OCI-M1 (cell line): ENCODE data around the gene C9orf152.

Experiments
- DNase-seq: peaks from one replicate; lab custom pipeline; 2025; lab: John Stamatoyannopoulos, UW

Gene C9orf152

DNA sequence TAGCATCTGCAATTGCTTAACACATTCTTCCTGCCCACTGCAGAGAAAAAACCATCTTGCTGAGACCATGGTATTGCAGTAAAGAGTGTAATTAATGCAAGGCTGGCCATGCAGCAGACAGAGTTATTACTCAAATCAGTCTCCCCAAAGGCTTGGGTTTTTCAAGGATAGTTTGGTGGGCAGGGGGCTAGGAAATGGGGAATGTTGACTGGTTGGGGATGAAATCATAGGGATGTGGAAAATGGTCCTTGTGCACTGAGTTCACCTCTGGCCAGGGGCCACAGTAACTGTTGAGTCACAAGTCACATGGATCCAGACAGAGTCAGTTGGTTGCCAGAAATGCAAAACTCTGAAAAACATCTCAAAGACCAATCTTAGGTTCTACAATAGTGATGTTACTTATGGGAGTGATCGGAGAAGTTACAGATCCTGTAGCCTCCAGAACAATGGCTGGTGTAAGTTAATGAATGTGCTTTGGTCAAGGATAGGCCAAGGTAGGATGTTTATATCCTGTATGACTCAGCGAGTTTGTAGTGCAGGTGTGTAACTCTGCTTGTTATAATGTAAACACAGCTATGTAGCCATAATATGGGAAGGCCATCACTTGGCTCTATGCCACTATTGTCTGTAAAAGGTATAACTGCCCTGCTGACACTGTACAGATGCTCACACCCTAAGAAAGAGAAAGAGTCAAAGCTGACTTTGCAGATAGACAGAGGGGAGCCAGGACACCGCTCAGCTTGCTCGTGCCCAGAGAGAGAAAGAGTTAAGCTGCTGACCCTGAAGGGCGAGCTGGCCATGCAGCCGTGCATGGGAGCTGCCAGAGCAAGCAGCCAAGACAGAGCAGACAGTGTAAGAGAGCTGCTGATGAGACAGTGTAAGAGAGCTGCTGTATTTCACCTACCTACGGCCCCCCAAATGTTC, 27.2 kb downstream of the C9orf152 start:
- no peak for DNase-seq

- DNase-seq, result peak; percentile 27
Observed at GRCh38 chr9:110179734-110180133, 28.2 kb downstream of the C9orf152 start.

DNA sequence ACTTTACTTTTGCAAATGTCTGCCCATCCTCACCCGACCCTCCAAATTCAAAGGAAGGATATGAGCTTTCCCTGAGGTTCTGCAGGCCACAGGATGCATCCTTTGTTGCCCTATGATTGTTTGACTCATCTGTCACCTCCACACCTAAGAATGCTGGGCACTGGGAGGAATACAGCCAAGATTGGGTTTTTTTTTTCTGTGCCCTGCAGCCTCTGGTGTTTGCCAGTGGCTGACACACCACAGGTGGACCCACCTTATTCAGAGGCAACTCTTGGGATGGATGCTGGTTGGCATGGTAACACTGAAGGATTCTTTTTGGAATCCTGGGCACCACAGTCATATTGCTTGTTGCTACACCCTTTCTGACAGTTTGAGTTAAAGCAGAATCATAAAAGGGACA, 29.7 kb downstream of the C9orf152 start:
- no peak for DNase-seq

DNA sequence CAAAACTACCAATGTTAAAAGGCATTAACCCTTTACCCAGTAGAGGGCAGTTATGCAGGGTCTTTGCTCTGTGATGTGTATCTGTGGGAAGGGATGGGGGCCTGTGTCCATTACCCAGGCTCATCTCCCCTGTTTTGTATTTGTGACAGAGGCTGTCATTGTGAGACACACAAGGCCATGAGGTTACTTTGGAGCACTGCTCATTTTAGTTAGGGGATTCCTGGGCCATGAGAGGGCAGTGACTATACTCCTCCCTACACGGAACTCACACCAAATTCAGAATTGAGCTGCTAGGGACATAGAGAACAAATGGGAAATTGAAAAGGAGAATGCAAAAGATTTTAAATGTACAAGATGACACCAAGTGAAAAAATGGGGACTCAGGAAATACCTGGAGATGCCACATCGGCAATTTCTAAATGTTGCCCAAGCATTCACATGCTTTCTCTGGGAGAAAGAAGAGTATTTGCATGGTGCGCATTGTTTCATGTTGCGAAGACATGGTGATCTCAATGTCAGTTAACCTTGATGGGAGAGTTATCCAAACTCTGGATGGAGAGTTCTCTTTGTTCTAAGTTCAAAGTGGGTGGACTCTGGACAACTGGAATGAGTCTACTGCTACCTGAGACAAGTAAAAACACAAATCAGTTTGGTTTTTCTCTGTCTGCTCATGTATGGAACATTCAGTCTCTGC, 32.5 kb downstream of the C9orf152 start:
- no peak for DNase-seq

GRCh38 chr9:110173322-110173642, 34.7 kb downstream of the C9orf152 start:
- DNase-seq, result no peak

GRCh38 chr9:110170357-110171257, 37.4 kb downstream of the C9orf152 start:
- peak; percentile 55 for DNase-seq

- no peak for DNase-seq
Observed at GRCh38 chr9:110168486-110168885, 39.5 kb downstream of the C9orf152 start.

GRCh38 chr9:110161940-110162339, 46.0 kb downstream of the C9orf152 start:
- DNase-seq, result no peak

- no peak for DNase-seq
Observed at GRCh38 chr9:110160685-110161084, 47.3 kb downstream of the C9orf152 start.

DNA sequence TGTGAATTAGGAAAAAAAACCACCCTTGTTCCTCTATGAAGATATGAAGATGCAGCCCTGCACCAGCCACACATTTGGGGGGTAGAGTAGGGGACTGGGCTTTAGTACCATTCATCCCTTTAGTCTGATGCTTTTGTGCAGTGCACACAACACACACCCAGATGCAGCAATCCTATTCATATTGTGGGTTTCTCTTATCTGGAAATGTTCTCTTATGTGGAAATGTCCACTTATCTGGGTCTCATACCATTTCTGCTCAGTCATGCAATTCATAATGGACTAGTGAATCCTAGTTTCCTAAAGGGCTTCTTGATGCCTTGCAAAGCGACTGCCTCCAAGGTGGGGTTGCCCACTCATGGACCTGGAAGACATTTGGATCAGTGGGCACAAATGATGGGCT, 47.8 kb downstream of the C9orf152 start:
- peak; percentile 12 for DNase-seq

- DNase-seq, result no peak
Observed at GRCh38 chr9:110157823-110158664, 49.9 kb downstream of the C9orf152 start.

DNA sequence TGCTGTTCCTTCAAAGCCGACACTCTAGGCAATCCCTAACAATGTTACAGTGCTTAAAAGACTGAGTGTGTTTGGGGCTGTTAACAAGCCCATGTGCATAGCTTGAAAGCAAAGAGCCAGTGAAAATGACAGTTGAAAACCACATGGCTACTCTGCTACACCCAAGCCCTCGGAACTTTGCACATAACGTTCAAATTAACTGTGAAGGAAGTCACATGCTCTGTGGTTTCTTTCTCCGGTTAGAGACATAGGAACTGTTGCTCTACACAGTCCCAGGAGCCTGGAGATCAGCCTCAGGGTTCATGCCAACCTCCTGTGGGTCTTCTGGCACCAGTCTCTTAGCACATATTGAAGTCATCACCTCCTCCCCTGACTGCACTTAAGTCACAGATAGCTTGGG, 51.1 kb downstream of the C9orf152 start:
- DNase-seq, result peak; percentile 82

- DNase-seq, result no peak
Observed at GRCh38 chr9:110156416-110156815, 51.5 kb downstream of the C9orf152 start.

DNA sequence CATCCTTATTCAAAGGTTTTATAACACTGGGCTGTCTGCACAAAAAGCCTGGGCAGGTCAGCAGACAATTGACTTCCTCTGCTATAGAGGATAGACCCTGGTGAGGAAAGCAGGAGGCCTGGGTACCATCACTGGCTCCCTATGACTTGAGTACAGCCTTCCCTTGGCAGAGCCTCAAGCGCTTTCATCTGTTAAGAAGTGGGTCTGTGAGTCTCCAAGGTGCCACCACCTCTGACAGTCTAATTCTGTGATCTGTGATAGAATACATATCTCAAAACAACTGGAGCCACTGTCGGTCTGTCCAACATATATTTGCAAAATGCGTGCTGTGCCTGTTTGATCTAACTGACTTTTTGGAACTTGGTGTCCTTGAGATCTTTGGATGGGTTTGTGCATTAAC, 52.2 kb downstream of the C9orf152 start:
- DNase-seq, result no peak

- no peak for DNase-seq
Observed at GRCh38 chr9:110153431-110153830, 54.5 kb downstream of the C9orf152 start.

DNA sequence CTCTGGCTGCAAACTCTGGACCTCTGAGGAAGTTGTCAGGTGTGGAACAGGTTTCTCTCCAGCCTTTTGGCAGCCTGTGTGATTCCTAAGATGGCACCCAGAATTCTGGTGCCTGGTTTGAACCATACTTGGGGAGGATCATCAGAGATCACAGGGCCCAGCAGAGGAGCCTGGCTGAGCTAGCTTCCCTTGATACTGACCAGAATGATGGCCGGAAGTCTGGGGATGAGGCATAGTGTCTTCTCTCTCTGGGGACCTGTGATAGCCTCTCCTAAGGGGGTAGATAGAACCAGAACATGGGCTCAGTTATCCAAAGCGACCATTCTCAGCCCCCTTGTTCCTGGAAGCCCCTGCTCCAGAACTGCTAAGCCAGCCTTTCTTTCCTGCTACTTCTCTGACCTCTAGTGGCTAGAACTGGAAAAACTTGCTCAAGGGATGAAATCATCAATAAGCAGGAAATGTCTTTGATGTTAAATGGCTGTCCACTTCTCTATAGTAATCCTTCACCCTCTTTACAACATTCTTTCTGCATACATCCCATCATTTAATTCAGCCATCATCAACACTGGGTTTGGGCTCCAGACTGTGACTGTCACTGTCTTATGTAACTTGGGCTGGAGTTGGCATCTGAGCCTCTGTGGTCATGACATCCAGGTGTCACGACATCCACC, 55.1 kb downstream of the C9orf152 start:
- DNase-seq, result peak; percentile 79
